GM08714 (cell line): ENCODE measurements around the gene BBS9.

ENCODE experiments used
- H3K4me3 ChIP-seq: fragments of 200-500 bp; sonication (Bioruptor generic); 2 replicates; pipeline ENCODE4 v1.5.1; 2014; ENCODE audit warnings: mild to moderate bottlenecking, low read length, inconsistent platforms
- ZNF274 ChIP-seq: IDR thresholded peaks from 2 replicates; pipeline ENCODE4 v1.6.1; 2012; ENCODE audit warnings: mild to moderate bottlenecking, low read depth, low read length

BBS9 gene

GRCh38 chr7:33310546-33310945 is 181.2 kb downstream of the BBS9 start:
- TF ChIP-seq ZNF274 = no peak
- no peak overlapping the region for H3K4me3 ChIP-seq

- H3K4me3 ChIP-seq = no peak overlapping the region
- TF ChIP-seq ZNF274 = no peak
Observed at GRCh38 chr7:33325754-33326484, 196.6 kb downstream of the BBS9 start.

- H3K4me3 ChIP-seq = no peak overlapping the region
- TF ChIP-seq ZNF274 = no peak
Observed at GRCh38 chr7:33326485-33326848, 197.1 kb downstream of the BBS9 start.

GRCh38 chr7:33327427-33327826 is 198.1 kb downstream of the BBS9 start:
- TF ChIP-seq ZNF274 = no peak
- H3K4me3 ChIP-seq = no peak overlapping the region

- no peak overlapping the region for H3K4me3 ChIP-seq
- no peak for TF ChIP-seq ZNF274
Observed at GRCh38 chr7:33334349-33334748, 205.0 kb downstream of the BBS9 start.

GRCh38 chr7:33336820-33337219 is 207.5 kb downstream of the BBS9 start:
- H3K4me3 ChIP-seq = no peak overlapping the region
- no peak for TF ChIP-seq ZNF274

- H3K4me3 ChIP-seq = no peak overlapping the region
- no peak for TF ChIP-seq ZNF274
Observed at GRCh38 chr7:33339074-33339790, 209.9 kb downstream of the BBS9 start.

GRCh38 chr7:33346055-33346454 is 216.7 kb downstream of the BBS9 start:
- TF ChIP-seq ZNF274 = no peak
- H3K4me3 ChIP-seq = no peak overlapping the region

- TF ChIP-seq ZNF274 = no peak
- H3K4me3 ChIP-seq = no peak overlapping the region
Observed at GRCh38 chr7:33350577-33350976, 221.2 kb downstream of the BBS9 start.

- H3K4me3 ChIP-seq = no peak overlapping the region
- no peak for TF ChIP-seq ZNF274
Observed at GRCh38 chr7:33351709-33352108, 222.3 kb downstream of the BBS9 start.

GRCh38 chr7:33354201-33354600 is 224.8 kb downstream of the BBS9 start:
- H3K4me3 ChIP-seq = no peak overlapping the region
- TF ChIP-seq ZNF274 = no peak

GRCh38 chr7:33355386-33355785 is 226.0 kb downstream of the BBS9 start:
- no peak for TF ChIP-seq ZNF274
- H3K4me3 ChIP-seq = no peak overlapping the region

GRCh38 chr7:33356336-33356735 is 227.0 kb downstream of the BBS9 start:
- no peak overlapping the region for H3K4me3 ChIP-seq
- TF ChIP-seq ZNF274 = no peak

GRCh38 chr7:33357846-33358245 is 228.5 kb downstream of the BBS9 start:
- H3K4me3 ChIP-seq = no peak overlapping the region

GRCh38 chr7:33369888-33370287 is 240.5 kb downstream of the BBS9 start:
- H3K4me3 ChIP-seq = no peak overlapping the region
- TF ChIP-seq ZNF274 = no peak

More at GRCh38 chr7:33357846-33358245, 228.5 kb downstream of the BBS9 start:
- no peak for TF ChIP-seq ZNF274

GRCh38 chr7:33373195-33373594 is 243.8 kb downstream of the BBS9 start:
- no peak overlapping the region for H3K4me3 ChIP-seq
- TF ChIP-seq ZNF274 = no peak
